H1 (cell line): Measurements from ENCODE around the gene OTOP3. TPM values are rescaled to one million over a fixed set of nuclear protein-coding genes. Genes with fewer than 3 reads are reported as not detected.

Experiments
- CTCF ChIA-PET: fragments of 300-600 bp; sonication (Branson Sonifier 250); formaldehyde crosslinking; loops from one replicate; lab custom pipeline; 2021; ENCODE audit not compliant: partially characterized antibody; lab: Charles Lee
- POLR2A ChIA-PET: fragments of 300-600 bp; sonication (Branson Sonifier 250); formaldehyde crosslinking; loops from one replicate; lab custom pipeline; 2021; ENCODE audit warnings: inconsistent platforms; ENCODE audit not compliant: partially characterized antibody; lab: Charles Lee
- DNase-seq, 2 experiments: peaks; one replicate each; pipeline versions ENCODE4 v3.0.0 to v3.0.0-alpha.2; 2010 to 2022; ENCODE audit warnings: low spot score in 2 of 2, low read depth in 1 of 2, mixed read lengths in 1 of 2
- FAIRE-seq: peaks from 2 replicates; lab custom pipeline; 2011; peaks lifted over from hg19 to GRCh38; lab: Jason Lieb, UNC
- H2AFZ ChIP-seq: 2 replicates; pipeline ENCODE4 v1.8.1; 2012; ENCODE audit warnings: low read length, inconsistent platforms
- H2AK5ac ChIP-seq: 2 replicates; pipeline ENCODE4 v1.6.1; 2013; ENCODE audit warnings: low read depth, low read length
- H2BK120ac ChIP-seq: replicated peaks from 2 replicates; pipeline ENCODE3; 2013; ENCODE audit warnings: low read depth, low read length, inconsistent platforms
- H2BK12ac ChIP-seq: 2 replicates; pipeline ENCODE4 v1.6.1; 2013; ENCODE audit warnings: low read depth, low read length
- H2BK15ac ChIP-seq: 2 replicates; pipeline ENCODE4 v1.6.1; 2013; ENCODE audit warnings: low read length
- H2BK20ac ChIP-seq: 2 replicates; pipeline ENCODE4 v1.6.1; 2013; ENCODE audit warnings: low read length
- H2BK5ac ChIP-seq: 2 replicates; pipeline ENCODE4 v1.6.1; 2013; ENCODE audit warnings: low read depth, low read length
- H3K14ac ChIP-seq: 2 replicates; pipeline ENCODE4 v1.6.1; 2013; ENCODE audit warnings: inconsistent platforms; ENCODE audit not compliant: insufficient read length
- H3K18ac ChIP-seq: 2 replicates; pipeline ENCODE4 v1.6.1; 2013; ENCODE audit warnings: low read length; ENCODE audit errors: extremely low read depth
- H3K23ac ChIP-seq: 2 replicates; pipeline ENCODE4 v1.6.1; 2013; ENCODE audit warnings: inconsistent platforms; ENCODE audit not compliant: insufficient read length
- H3K23me2 ChIP-seq: 2 replicates; pipeline ENCODE4 v1.6.1; 2013; ENCODE audit warnings: low read depth, low read length
- H3K27ac ChIP-seq: 2 replicates; pipeline ENCODE4 v1.6.1; 2011; ENCODE audit warnings: low read depth, low read length, inconsistent platforms
- H3K27me3 ChIP-seq, 4 experiments: replicated peaks in 1 of 4; 1 replicate in 1 of 4; 2 replicates in 3 of 4; pipeline versions ENCODE4 v1.6.1 to v1.8.1; 2011 to 2013; ENCODE audit warnings: low read length in 3 of 4, mild to moderate bottlenecking in 3 of 4, inconsistent platforms in 2 of 4, mixed read lengths in 2 of 4, moderate library complexity in 1 of 4; ENCODE audit not compliant: control insufficient read depth in 3 of 4, insufficient read depth in 3 of 4; ENCODE audit errors: extremely low read depth in 1 of 4
- H3K36me3 ChIP-seq, 4 experiments: 2 replicates each; pipeline versions ENCODE4 v1.6.1 to v1.8.1; 2011 to 2013; ENCODE audit warnings: mild to moderate bottlenecking in 4 of 4, low read length in 3 of 4, moderate library complexity in 2 of 4, control low read depth in 1 of 4, inconsistent platforms in 1 of 4; ENCODE audit not compliant: insufficient read depth in 4 of 4, control insufficient read depth in 2 of 4
- H3K4ac ChIP-seq: replicated peaks from 2 replicates; pipeline ENCODE3; 2013; ENCODE audit warnings: low read length, low read depth, mixed read lengths, inconsistent platforms; ENCODE audit not compliant: insufficient read length
- H3K4me1 ChIP-seq, 4 experiments: replicated peaks in 1 of 4; 1 replicate in 1 of 4; 2 replicates in 3 of 4; pipeline versions ENCODE4 v1.6.1 to v1.8.1; 2011 to 2013; ENCODE audit warnings: low read length in 3 of 4, inconsistent platforms in 2 of 4, mixed read lengths in 1 of 4; ENCODE audit not compliant: insufficient read depth in 4 of 4, control insufficient read depth in 3 of 4
- H3K4me2 ChIP-seq, 2 experiments: 2 replicates each; pipeline versions ENCODE4 v1.6.1 to v1.8.1; 2011 to 2013; ENCODE audit warnings: low read depth in 2 of 2, low read length in 2 of 2, control low read depth in 1 of 2, inconsistent platforms in 1 of 2, mild to moderate bottlenecking in 1 of 2; ENCODE audit not compliant: insufficient read depth in 1 of 2
- H3K4me3 ChIP-seq, 4 experiments: fragments of 200-600, 300-600 bp in 1 of 4; sonication (generic), shearing (Covaris generic), sonication (Bioruptor Twin) in 1 of 4; 2 replicates each; pipeline versions ENCODE4 v1.5.1 to v1.8.1; 2011 to 2016; ENCODE audit warnings: low read length in 4 of 4, low read depth in 3 of 4, control low read depth in 2 of 4, inconsistent platforms in 2 of 4, mild to moderate bottlenecking in 2 of 4, mixed read lengths in 1 of 4, moderate library complexity in 1 of 4; ENCODE audit not compliant: insufficient read depth in 2 of 4; ENCODE audit errors: extremely low read depth in 1 of 4
- H3K56ac ChIP-seq: replicated peaks from 2 replicates; pipeline ENCODE3; 2013; ENCODE audit warnings: low read depth, mild to moderate bottlenecking, mixed read lengths, low read length, inconsistent platforms; ENCODE audit not compliant: insufficient read length
- H3K79me1 ChIP-seq: 2 replicates; pipeline ENCODE4 v1.6.1; 2013; ENCODE audit warnings: low read depth, low read length, control low read depth
- H3K79me2 ChIP-seq, 2 experiments: 2 replicates each; pipeline versions ENCODE4 v1.6.1 to v1.8.1; 2012 to 2013; ENCODE audit warnings: low read length in 2 of 2, mild to moderate bottlenecking in 2 of 2, inconsistent platforms in 1 of 2; ENCODE audit not compliant: insufficient read depth in 2 of 2, control insufficient read depth in 1 of 2
- H3K9ac ChIP-seq, 4 experiments: replicated peaks in 1 of 4; 1 replicate in 1 of 4; 2 replicates in 3 of 4; pipeline versions ENCODE4 v1.6.1 to v1.8.1; 2011 to 2013; ENCODE audit warnings: low read depth in 3 of 4, low read length in 3 of 4, control low read depth in 2 of 4, mild to moderate bottlenecking in 2 of 4, moderate library complexity in 2 of 4, inconsistent platforms in 1 of 4; ENCODE audit errors: extremely low read depth in 1 of 4
- H3K9me3 ChIP-seq, 2 experiments: 2 replicates each; pipeline versions ENCODE4 v1.6.1 to v1.8.1; 2012 to 2013; ENCODE audit warnings: mild to moderate bottlenecking in 2 of 2, moderate library complexity in 2 of 2, control low read depth in 1 of 2, inconsistent platforms in 1 of 2, low read depth in 1 of 2, low read length in 1 of 2, mixed read lengths in 1 of 2; ENCODE audit not compliant: insufficient read depth in 2 of 2
- H4K20me1 ChIP-seq, 2 experiments: replicated peaks in 1 of 2; 2 replicates each; pipeline versions ENCODE3 to v1.8.1; 2011 to 2013; ENCODE audit warnings: inconsistent platforms in 2 of 2, low read length in 2 of 2, mild to moderate bottlenecking in 1 of 2; ENCODE audit not compliant: insufficient read depth in 2 of 2, control insufficient read depth in 1 of 2
- H4K5ac ChIP-seq: 2 replicates; pipeline ENCODE4 v1.6.1; 2013; ENCODE audit warnings: low read length, low read depth, mixed read lengths, inconsistent platforms; ENCODE audit not compliant: insufficient read length
- H4K8ac ChIP-seq: 2 replicates; pipeline ENCODE4 v1.8.0; 2013; ENCODE audit warnings: mild to moderate bottlenecking, moderate library complexity, low read length, inconsistent platforms; ENCODE audit not compliant: insufficient read depth; ENCODE audit errors: extremely low read depth
- H4K91ac ChIP-seq: replicated peaks from 2 replicates; pipeline ENCODE3; 2013; ENCODE audit warnings: low read length, mixed read lengths, inconsistent platforms; ENCODE audit not compliant: insufficient read length
- CHD1 ChIP-seq: IDR thresholded peaks from 2 replicates; pipeline ENCODE4 v1.6.1; 2012; ENCODE audit warnings: low read depth, low read length, improper control_type of control experiment
- EGR1 ChIP-seq: IDR thresholded peaks from 2 replicates; pipeline ENCODE4 v1.6.1; 2011; ENCODE audit warnings: low read depth, low read length, borderline replicate concordance
- GTF2F1 ChIP-seq: IDR thresholded peaks from 2 replicates; pipeline ENCODE4 v1.6.1; 2012; ENCODE audit warnings: low read depth, low read length, improper control_type of control experiment, borderline replicate concordance
- HDAC2 ChIP-seq, 2 experiments: fragments of 300-600 bp in 1 of 2; sonication (generic) in 1 of 2; IDR thresholded peaks; 2 replicates each; pipeline ENCODE4 v1.6.1; 2011 to 2012; ENCODE audit warnings: low read depth in 2 of 2, low read length in 2 of 2, mild to moderate bottlenecking in 2 of 2, moderate library complexity in 2 of 2, borderline replicate concordance in 1 of 2, inconsistent platforms in 1 of 2
- KDM4A ChIP-seq: IDR thresholded peaks from one replicate; pipeline ENCODE4 v1.7.1; 2012; ENCODE audit warnings: low read depth, mild to moderate bottlenecking, moderate library complexity, low read length, inconsistent platforms; ENCODE audit not compliant: severe bottlenecking
- NRF1 ChIP-seq: IDR thresholded peaks from 2 replicates; pipeline ENCODE4 v1.6.1; 2011; ENCODE audit warnings: mild to moderate bottlenecking, low read depth, low read length, improper control_type of control experiment
- SIN3A ChIP-seq, 2 experiments: IDR thresholded peaks in 1 of 2; conservative IDR thresholded peaks in 1 of 2; 2 replicates each; pipeline ENCODE4 v1.6.1; 2011 to 2012; ENCODE audit warnings: low read length in 2 of 2, improper control_type of control experiment in 1 of 2, low read depth in 1 of 2, mild to moderate bottlenecking in 1 of 2
- SIX5 ChIP-seq: IDR thresholded peaks from 2 replicates; pipeline ENCODE4 v1.6.1; 2011; ENCODE audit warnings: mild to moderate bottlenecking, low read depth, low read length
- TCF12 ChIP-seq: IDR thresholded peaks from 2 replicates; pipeline ENCODE4 v1.6.1; 2011; ENCODE audit warnings: low read depth, mild to moderate bottlenecking, low read length
- YY1 ChIP-seq: IDR thresholded peaks from 2 replicates; pipeline ENCODE4 v1.6.1; 2011; ENCODE audit warnings: low read depth, mild to moderate bottlenecking, low read length
- WGBS, 2 experiments: shearing (Covaris generic) in 1 of 2; methylation state at CpG; one replicate each; pipeline versions ENCODE4 v1.1.6 to v1.1.7; 2013 to 2015; ENCODE audit warnings: low lambda C conversion rate in 2 of 2, mixed read lengths in 2 of 2, inconsistent platforms in 1 of 2, low coverage in 1 of 2, missing lambda C conversion rate in 1 of 2; ENCODE audit not compliant: insufficient replicate concordance in 2 of 2, insufficient coverage in 1 of 2, insufficient read length in 1 of 2; ENCODE audit errors: extremely low coverage in 1 of 2, missing lambda C conversion rate in 1 of 2; 5-methylcytosine and 5-hydroxymethylcytosine counted together
- polyA plus RNA-seq, 7 experiments: library from polyadenylated mRNA; depleted of rRNA in 3 of 7; stranded (reverse) in 5 of 7; unstranded in 2 of 7; fragments of >200 nt in 5 of 7; fragments of 200-250 nt in 2 of 7; gene quantifications; 1 replicate in 5 of 7; 2 replicates in 1 of 7; 4 replicates in 1 of 7; pipeline versions ENCODE4 v1.2.1 to v1.2.3, GENCODE V29; 2011 to 2013; ENCODE audit warnings: missing spikeins in 2 of 7, mixed read lengths in 2 of 7
- total RNA-seq: library from RNA; stranded (reverse); fragmentation: NEBNext Ultra II Directional; extraction: Animal tissue kit (Norgen Biotek cat#: 25700); gene quantifications from 2 replicates; pipeline ENCODE4 v1.2.1, GENCODE V29; 2021

The OTOP3 gene
- total and polyA plus RNA-seq, 2 of the 8 experiments (the other 6 are each of a cell fraction or from before 2014, with no cell fraction given): 0.05 TPM; not detected in 1

- H3K36me3 ChIP-seq: no peaks in the 10 kb centered on the region
- H3K14ac ChIP-seq: no peak overlapping the region
- H3K56ac ChIP-seq: no peak overlapping the region
- no peak overlapping the region for H3K18ac ChIP-seq
- H3K4me3 ChIP-seq: no peak overlapping the region
- no peak for FAIRE-seq
- 0 out of 2 replicates have a peak, but pooled peaks cover 3% of the 10 kb centered on the region for H3K23me2 ChIP-seq
- WGBS, 2 experiments: 93% methylated on average over 12 of the region's 12 CpGs; no CpG with 5 or more reads in 1 of the 2 experiments
- no peaks in the 10 kb centered on the region for H3K79me1 ChIP-seq
- H2BK20ac ChIP-seq: no peak overlapping the region
- ChIA-PET POLR2A (interaction anchor here (0.5 to 1.5 kb wide), 4 partner anchors 8 to 48 kb away, joined by 3 to 9 read pairs (median 4); partner anchors contain the start of genes CDR2L, HID1 and MRPL58), CTCF (interaction anchor here (0.6 to 27.2 kb wide), 20 partner anchors 8 to 1417 kb away, joined by 3 to 1072 read pairs (median 6); partner anchors contain the start of genes CDR2L, HID1, MRPL58 and OTOP2)
- no peak overlapping the region for H2AK5ac ChIP-seq
- no peak overlapping the region for H2AFZ ChIP-seq
- peaks cover 0 to 1% of the 10 kb centered on the region in 2 experiments for H4K20me1 ChIP-seq
- peaks cover 0 to 13% (median 10%) of the 10 kb centered on the region in 4 experiments; a peak in 6 of 7 replicates for H3K4me1 ChIP-seq
- no peaks in the 10 kb centered on the region for H3K79me2 ChIP-seq
- no peak for DNase-seq
- no peak overlapping the region; the same call in 1 of the 2 replicates for H4K8ac ChIP-seq
- no peaks in the 10 kb centered on the region for H3K27me3 ChIP-seq
- no peak overlapping the region; the same call in 1 of the 2 replicates for H2BK12ac ChIP-seq
- no peak overlapping the region; the same call in 1 of the 2 replicates for H2BK5ac ChIP-seq
- H3K23ac ChIP-seq: no peak overlapping the region
- no peak overlapping the region for H3K4me2 ChIP-seq
- no peaks in the 10 kb centered on the region for H3K9me3 ChIP-seq
- no peak overlapping the region for H2BK15ac ChIP-seq
- no peak overlapping the region for H3K9ac ChIP-seq
- H4K5ac ChIP-seq: no peak overlapping the region
- H3K4ac ChIP-seq: no peak overlapping the region
- no peak overlapping the region for H4K91ac ChIP-seq
- no peak overlapping the region for H2BK120ac ChIP-seq
- no peak overlapping the region for H3K27ac ChIP-seq
- no peak for TF ChIP-seq NRF1
- TF ChIP-seq GTF2F1: no peak
- no peak for TF ChIP-seq TCF12
- no peak for TF ChIP-seq KDM4A
- TF ChIP-seq CHD1: no peak
- no peak for TF ChIP-seq HDAC2 (IDR thresholded peaks at IDR 0.05; ENCODE audit: borderline replicate concordance in 1 of 2, low read depth in 2 of 2, low read length in 2 of 2)
- TF ChIP-seq SIN3A (conservative IDR thresholded peaks at IDR 0.05 in 1 of 2, IDR thresholded peaks at IDR 0.05 in 1 of 2; ENCODE audit: low read depth in 1 of 2, low read length in 2 of 2): no peak
- TF ChIP-seq YY1: no peak
- TF ChIP-seq EGR1: no peak
- TF ChIP-seq SIX5: no peak
Measured at GRCh38 chr17:74964246-74964761, 28.6 kb downstream of the OTOP3 start.
